GM12872 (cell line): ENCODE data around the gene LRCOL1.

Source experiments
- CTCF ChIP-seq: IDR thresholded peaks from 3 replicates; pipeline ENCODE4 v1.5.1; 2011; ENCODE audit warnings: low read depth, mild to moderate bottlenecking, low read length, moderate library complexity; ENCODE audit not compliant: insufficient read depth

Gene LRCOL1

GRCh38 chr12:132580701-132581292, 29.6 kb downstream of the LRCOL1 start:
- no peak for TF ChIP-seq CTCF

DNA sequence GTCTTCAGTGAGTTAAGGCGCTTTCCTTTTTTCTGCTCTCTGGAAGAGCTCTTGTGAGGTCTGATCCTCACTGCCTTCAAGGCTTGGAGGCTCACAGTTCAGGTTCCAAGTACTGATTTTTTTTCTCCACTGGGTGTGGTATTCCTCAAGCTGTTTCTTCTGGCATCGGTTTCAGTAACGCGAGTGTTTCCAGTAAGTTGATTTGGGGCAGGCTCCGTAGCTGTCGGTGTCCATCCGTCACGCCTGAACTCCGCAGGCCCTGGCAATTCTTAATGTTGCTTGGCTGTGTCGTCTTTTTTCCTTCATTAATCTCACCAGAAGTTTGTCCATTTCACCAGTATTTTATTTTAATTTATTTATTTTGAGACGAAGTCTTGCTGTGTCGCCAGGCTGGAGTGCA, 30.6 kb downstream of the LRCOL1 start:
- TF ChIP-seq CTCF, result no peak

DNA sequence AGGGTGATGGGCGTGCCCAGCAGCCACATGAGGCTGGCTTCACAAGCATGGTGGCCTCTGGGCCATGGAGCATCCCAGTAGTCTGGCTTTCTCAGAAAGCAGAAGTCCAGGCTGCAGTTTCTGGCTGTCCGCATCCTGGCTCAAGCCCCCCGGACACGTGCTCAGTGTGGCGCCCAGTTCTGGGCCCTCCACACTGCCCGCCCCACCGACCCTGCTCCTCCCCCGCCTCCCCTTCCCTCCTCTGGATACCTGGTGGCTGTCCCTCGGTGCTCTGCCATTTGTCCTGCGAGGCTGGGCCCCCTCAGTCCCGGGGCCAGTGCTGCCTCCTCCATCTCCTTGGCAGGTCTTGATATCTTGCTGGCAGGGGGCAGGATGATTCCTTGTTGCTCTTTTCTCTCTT, 31.6 kb downstream of the LRCOL1 start:
- TF ChIP-seq CTCF, result no peak

DNA sequence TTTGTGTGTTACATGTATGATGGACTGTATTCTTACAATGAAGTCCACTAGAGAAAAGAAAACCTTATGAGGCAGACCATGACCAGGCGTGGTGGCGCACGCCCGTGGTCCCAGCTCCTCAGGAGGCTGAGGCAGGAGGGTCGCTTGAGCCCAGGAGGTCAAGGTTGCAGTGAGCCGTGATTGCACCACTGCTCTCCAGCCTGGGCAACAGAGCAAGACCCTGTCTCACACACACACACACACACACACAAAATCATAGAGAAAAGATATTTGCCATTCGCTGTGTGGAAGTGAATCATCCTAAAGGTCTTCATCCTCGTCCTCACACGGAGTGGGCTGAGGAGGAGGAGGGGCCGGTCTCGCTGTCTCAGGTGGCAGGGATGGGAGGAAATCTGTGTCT, 32.3 kb downstream of the LRCOL1 start:
- no peak for TF ChIP-seq CTCF

DNA sequence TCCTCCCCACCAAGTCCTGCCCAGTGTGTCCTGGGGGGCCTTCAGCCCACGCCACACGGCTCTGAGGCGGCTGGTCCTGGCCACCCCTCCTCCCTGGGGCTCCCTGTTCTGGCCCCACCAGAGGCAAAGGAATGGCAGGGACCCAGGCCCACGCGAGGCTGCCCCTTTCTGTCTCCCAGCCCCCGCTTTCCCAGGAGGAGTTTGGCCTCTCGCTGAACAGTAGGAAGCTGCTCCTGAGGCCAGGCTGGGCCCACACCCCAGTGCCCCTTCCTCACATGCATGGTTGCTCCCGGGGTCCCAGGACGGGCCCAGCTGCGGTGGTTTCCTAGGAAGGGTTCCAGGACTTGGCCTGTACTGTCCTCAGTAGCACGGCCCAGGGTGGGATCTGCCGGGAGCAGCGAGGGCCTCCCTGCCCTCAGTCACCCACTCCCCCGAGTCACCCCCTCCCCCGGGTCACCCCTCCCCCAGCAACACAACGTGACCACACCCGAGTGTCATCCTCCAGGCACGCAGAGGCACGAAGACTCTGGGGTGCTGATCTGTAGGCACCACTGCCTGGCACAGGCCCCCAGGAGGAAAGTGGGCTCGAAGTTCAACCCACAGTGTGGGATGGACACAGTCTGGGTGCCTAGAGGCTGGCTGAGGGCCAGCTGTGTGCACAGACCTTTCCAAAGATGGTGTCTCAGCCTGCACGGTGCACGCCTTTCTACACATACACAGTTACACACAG, 33.0 kb downstream of the LRCOL1 start:
- no peak for TF ChIP-seq CTCF

DNA sequence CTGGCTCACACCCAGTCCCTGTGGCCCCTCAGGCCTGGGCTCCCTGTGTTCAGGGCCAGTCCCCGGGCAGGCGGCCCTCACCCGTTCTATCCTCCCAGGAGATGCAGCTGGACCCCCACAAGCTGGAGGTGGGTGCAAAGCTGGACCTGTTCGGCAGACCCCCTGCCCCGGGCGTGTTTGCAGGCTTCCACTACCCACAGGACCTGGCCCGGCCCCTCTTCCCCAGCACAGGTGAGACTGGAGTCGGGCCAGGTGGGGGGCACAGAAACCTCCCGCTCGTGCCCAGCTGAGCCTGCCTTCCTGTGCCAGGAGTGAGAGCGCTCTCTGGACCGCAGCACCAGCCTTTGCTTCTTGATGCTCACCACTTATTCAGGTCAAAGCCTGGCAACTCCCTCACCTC, 33.7 kb downstream of the LRCOL1 start:
- TF ChIP-seq CTCF, result no peak

GRCh38 chr12:132575661-132576060, 34.7 kb downstream of the LRCOL1 start:
- no peak for TF ChIP-seq CTCF
